ENCODE data around the gene MYH8.

Gene MYH8

GRCh38 chr17:10380631-10381408 is 40.9 kb downstream of the MYH8 start:
- no peak for DNase-seq

DNA sequence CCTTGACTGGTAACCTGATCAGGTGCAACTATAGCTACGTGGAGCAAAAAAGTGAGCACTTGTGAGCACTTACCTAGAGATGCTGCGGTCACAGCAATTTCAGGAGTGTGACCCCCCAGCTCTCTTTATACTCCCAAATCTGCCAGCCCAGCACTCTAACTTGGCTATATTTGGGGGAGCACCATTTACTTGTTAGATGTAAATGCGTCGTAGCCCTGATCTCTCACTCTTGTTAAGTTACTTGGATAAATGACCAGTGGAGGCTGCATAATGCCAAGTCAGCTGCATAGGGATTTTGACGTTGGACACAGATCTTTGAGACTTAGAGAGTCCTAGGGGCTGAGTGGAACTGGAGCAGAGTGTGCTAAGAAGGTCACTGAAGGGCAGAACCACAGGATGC is 48.8 kb downstream of the MYH8 start, which contains the start of gene MYH13:
Gene MYH13, minus strand, starts transcription at position 101 of the 400 bp plus-strand sequence. CDS start 8,476 bp downstream, outside the sequence.
- DNase-seq, result no peak

DNA sequence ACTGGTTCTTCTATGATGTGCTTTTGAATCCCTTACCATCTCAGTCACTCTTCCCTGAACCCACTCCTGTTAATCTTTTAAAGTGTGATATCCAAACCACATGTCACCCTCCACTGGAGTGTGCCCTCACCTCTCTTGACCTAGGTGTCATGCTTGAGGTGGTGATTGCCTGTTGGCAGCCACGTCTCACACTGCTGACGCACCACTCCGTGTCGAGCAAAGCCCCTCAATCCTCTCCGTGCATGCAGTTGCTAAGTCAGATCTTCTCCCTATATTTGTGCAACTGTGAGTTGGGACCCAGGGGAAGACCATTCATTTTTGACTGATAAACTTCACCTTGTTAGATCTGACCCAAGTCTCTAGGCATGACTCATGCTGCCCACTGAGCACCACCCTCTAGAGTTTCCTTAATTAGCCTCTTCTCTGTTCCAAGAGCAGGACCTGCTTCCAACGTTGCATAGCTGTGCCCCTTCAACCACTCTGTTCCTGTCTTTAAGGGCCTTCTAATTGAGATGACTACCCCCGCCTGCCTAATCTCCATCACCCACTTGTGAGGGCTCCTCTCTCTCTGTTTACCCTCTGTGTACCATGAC is 51.6 kb downstream of the MYH8 start:
- no peak for DNase-seq

- DNase-seq, result no peak
Observed at GRCh38 chr17:10369239-10369638, 52.5 kb downstream of the MYH8 start.

- DNase-seq, result no peak
Observed at GRCh38 chr17:10368561-10368960, 53.2 kb downstream of the MYH8 start.

DNA sequence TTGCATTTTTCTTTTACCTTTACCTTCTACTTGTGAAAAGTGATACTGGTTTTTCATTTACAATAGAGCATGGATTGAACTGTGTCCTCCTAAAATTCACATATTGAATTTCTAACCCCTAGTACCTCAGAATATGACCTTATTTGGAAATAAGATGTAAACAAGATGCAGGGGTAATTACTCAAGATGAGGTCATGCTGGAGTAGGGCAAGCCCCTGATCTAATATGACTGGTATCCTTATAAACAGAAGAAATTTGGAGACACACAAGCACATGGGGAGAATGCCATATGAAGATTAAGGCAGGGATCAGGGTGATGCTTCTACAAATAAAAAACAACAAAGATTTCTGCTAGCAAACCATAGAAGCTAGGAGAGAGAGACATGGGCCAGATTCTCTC is 61.2 kb downstream of the MYH8 start:
- no peak for DNase-seq

DNA sequence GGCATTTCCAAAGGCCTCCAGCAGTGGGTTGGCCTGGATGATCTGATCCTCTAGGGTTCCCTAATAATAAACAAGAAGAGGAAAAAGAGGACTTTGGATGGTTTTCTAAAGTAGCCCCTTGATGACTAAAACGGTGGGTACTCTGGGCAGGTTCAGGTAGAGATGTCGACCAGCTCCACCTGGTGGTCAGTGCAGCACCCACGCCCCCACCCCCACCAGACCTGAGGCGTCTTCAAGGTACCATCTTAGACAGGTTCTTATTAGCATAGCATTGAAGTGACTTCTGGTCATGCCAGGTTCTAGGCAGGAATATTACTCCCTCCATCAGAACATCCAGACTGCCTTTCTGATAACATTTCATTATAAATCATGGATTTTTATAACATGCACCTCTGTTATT is 64.0 kb downstream of the MYH8 start:
- no peak for DNase-seq

GRCh38 chr17:10354651-10355050 is 67.1 kb downstream of the MYH8 start:
- DNase-seq, result no peak

DNA sequence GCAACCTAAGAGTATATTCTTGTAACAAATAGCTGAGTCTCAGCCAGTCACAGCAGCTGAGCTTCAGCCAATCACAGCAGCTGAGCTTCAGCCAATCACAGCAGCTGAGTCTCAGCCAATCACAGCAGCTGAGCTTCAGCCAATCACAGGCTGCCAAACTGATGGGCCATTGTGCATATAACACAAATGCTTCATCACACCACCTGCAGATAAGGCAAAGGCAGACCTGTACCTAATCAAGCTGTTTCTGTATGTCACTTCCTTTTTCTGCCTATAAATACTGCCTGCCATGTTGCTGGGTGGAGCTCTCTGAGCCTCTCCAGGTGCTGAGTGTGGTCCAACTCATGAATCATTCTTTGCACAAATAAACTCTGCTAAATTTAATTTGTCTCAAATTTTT is 68.9 kb downstream of the MYH8 start:
- no peak for DNase-seq

GRCh38 chr17:10349403-10349802 is 72.3 kb downstream of the MYH8 start:
- DNase-seq, result no peak

GRCh38 chr17:10344816-10345215 is 76.9 kb downstream of the MYH8 start:
- no peak for DNase-seq
